NCI-H2029 treated with DMSO at 0.1 percent for 48 hours (cell line): ENCODE data around the gene FAF1.
"Not testable (repeated sequence)": the region's sequence is repeated elsewhere in the genome, so short reads cannot be mapped to it uniquely, and the experiment has no call there.

ENCODE experiments used
- DNase-seq: peaks from one replicate; lab custom pipeline; 2025; lab: John Stamatoyannopoulos, UW

The FAF1 gene

GRCh38 chr1:50774759-50775351 is 185.2 kb downstream of the FAF1 start:
- DNase-seq = peak; percentile 94

- no peak for DNase-seq
Observed at GRCh38 chr1:50766688-50767087, 193.4 kb downstream of the FAF1 start.

DNA sequence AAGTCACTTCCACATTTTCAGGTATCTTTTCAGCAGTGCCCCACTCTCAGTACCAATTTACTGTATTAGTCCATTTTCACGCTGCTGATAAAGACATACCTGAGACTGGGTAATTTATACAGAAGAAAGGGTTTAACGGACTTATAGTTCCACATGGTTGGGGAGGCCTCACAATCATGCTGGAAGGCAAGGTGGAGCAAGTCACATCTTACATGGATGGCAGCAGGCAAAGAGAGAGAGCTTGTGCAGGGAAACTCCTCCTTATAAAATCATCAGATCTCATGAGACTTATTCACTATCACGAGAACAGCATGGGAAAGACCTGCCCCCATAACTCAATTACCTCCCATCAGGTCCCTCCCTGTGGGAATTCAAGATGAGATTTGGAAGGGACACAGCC is 203.5 kb downstream of the FAF1 start:
- not testable (repeated sequence) for DNase-seq

DNA sequence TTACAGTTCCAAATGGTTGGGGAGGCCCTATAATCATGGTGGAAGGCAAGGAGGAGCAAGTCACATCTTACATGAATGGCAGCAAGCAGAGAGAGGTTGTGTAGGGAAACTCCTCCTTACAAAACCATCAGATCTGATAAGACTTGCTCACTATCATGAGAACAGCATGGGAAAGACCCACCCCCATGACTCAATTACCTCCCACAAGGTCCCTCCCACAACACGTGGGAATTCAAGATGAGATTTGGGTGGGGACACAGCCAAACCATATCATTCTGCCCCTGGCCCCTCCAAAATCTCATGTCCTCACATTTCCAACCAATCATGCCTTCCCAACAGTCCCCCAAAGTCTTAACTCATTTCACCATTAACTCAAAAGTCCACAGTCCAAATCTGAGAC is 205.3 kb downstream of the FAF1 start:
- DNase-seq = not testable (repeated sequence)

DNA sequence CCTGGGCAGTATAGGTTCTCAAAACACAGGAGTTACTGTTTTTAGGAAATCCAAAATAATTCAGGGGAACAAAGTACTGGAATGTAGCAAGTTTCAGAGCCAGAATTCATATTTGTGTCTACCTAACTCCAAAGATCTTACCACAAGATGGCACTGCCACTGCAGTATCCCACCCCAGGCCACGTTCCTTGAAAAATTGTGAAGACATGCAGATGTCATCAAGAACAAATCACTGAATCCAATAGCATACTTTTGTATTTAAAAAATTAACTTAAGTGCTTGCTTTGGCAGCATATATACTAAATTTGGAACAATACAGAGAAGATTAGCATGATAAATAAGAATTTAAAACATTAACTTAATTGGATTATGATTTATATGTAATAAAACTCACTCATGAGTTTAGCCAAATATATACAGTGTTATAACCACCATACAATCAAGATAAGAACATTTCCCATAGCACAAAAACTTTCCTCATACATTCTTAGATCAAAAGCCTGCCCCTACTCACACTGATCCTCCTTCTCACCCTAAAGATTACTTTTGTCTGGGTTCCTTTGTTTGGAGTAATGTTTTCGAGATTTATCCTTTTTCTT is 209.9 kb downstream of the FAF1 start:
- no peak for DNase-seq

DNA sequence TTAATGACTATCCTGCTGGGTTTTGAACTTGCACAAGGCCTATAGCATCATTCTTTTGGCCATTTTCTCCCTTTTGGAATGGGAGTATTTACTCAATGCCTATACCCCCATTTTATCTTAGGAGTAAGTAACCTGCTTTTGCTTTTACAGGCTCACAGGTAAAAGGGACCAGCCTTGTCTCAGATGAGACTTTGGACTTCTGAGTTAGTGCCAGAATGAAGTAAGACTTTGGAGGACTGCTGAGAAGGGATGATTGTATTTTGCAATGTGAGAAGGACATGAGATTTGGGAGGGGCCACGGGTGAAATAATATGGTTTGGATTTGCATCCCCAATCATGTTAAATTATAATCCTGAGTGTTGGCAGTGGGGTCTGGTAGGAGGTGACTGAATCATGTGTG is 212.7 kb downstream of the FAF1 start:
- no peak for DNase-seq

- no peak for DNase-seq
Observed at GRCh38 chr1:50742523-50742922, 217.5 kb downstream of the FAF1 start.

DNA sequence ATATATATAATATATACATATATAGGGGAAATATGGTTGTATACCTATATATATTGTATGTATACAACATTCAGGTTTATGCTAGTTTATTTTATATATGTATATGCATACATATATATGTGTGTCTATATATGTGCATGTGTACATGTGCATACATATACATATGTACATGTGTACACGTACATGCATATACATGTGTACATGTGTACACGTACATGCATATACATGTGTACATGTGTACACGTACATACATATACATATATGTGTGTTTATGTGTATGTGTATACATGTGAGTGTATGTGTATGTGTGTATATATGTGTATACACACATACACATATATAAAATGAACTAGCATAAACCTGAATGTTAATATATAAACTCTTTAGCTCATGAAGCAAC is 220.9 kb downstream of the FAF1 start:
- no peak for DNase-seq

- DNase-seq = no peak
Observed at GRCh38 chr1:50735443-50735842, 224.6 kb downstream of the FAF1 start.

DNA sequence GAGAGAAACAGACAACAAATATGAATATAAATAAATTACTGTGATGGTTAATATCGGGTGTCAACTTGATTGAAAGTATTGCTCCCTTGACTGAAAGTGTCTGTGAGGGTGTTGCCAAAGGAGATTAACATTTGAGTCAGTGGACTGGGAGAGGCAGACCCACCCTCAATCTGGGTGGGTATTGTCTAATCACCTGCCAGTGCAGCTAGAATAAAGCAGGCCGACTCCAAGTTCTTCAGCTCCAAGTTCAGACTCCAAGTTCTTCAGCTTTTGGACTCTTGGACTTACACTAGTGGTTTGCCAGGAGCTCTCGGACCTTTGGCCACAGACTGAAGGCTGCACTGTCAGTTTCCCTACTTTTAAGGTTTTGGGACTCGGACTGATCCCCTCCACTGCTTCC is 232.5 kb downstream of the FAF1 start:
- not testable (repeated sequence) for DNase-seq

- DNase-seq = no peak
Observed at GRCh38 chr1:50724626-50725286, 235.3 kb downstream of the FAF1 start.

GRCh38 chr1:50720457-50721053 is 239.5 kb downstream of the FAF1 start:
- DNase-seq = no peak

DNA sequence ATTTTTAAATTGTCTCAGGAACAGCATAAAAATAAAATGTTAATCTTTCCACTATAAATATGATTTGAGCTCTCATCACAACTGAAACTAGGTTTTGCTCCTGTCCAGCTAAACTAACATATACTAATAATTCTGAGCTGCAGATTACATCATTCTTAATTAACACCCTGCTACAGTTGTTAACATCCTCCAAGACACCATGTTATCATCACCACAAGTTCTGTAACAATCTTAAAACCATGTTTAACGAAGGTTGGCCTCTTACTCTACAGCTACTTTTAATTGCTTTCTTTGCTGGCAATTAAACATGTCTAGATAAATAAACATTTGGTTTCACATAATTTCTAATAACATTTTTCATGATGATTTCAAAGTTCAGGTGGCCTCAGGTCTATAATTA is 240.9 kb downstream of the FAF1 start:
- no peak for DNase-seq

DNA sequence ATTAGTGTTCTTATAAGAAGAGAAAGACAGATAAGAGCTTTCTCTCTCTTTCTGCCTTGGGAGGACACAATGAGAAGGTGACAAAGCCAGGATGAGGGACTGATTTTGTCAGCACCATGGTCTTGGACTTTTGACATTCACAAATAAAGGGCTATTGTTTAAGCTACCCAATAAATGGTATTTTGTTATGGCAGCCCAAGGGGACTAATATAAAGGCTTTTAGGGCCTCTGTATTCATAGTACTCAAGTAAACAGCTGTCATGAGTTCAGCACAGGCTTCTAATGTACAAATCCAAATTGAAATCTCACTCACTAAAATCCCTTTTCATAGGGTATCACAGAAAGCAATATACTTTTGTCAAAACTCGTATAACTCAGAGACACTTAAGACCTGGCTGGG is 242.7 kb downstream of the FAF1 start:
- no peak for DNase-seq

GRCh38 chr1:50716455-50716854 is 243.6 kb downstream of the FAF1 start:
- DNase-seq = not testable (repeated sequence)

- no peak for DNase-seq
Observed at GRCh38 chr1:50710099-50710498, 250.0 kb downstream of the FAF1 start.

GRCh38 chr1:50707824-50708223 is 252.2 kb downstream of the FAF1 start:
- no peak for DNase-seq

GRCh38 chr1:50705699-50706098 is 254.4 kb downstream of the FAF1 start:
- no peak for DNase-seq

- DNase-seq = no peak
Observed at GRCh38 chr1:50705041-50705440, 255.0 kb downstream of the FAF1 start.

- DNase-seq = peak; percentile 60
Observed at GRCh38 chr1:50704126-50704525, 255.9 kb downstream of the FAF1 start.

DNA sequence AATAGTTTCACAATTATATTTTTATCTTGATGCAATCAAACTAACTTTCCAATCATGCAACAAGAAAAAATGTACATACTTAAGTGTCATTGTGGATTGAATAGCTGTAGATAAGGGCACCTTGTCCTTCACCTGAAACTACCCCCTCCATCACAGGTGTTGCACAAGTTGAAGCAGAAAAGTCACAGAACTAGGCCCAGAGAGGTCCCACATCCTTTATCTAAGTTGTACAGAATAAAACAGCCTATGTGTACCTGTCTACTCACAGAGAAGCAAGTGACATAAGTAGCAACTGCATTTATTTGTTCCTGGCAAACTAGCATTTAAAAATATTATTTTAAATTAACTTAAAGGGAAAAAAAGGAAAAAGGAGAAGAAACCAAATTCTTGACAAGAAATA is 256.8 kb downstream of the FAF1 start:
- no peak for DNase-seq

GRCh38 chr1:50702395-50702794 is 257.7 kb downstream of the FAF1 start:
- DNase-seq = no peak

GRCh38 chr1:50701706-50702317 is 258.3 kb downstream of the FAF1 start:
- DNase-seq = no peak
